ENCODE measurements around the gene CYP46A1.

CYP46A1 gene

DNA sequence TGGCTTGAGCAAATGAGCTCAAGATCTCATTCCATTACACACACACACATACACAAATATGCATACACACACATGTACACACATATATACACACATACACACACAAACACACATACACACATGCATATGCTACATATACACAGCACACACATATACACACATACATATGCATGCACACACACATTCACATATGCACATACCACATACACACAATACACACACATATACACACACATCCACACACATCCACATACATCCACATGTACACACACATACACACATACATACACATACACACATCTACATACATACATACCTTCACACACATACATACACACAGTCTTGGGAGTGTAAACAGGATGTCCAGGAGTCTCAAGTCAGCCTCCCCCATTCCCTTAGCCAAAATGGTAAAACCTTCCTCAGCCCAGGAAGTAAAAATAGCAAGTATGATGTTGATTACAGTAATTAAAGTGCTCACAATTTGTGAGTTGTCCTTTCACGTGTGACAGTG is 26.4 kb upstream of the CYP46A1 start (continued):
- TF ChIP-seq, protein P1, sequence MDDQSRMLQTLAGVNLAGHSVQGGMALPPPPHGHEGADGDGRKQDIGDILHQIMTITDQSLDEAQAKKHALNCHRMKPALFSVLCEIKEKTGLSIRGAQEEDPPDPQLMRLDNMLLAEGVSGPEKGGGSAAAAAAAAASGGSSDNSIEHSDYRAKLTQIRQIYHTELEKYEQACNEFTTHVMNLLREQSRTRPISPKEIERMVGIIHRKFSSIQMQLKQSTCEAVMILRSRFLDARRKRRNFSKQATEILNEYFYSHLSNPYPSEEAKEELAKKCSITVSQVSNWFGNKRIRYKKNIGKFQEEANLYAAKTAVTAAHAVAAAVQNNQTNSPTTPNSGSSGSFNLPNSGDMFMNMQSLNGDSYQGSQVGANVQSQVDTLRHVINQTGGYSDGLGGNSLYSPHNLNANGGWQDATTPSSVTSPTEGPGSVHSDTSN (CRISPR knock-in tag; IDR thresholded peaks at IDR 0.05): no peak
- TF ChIP-seq, protein P2, sequence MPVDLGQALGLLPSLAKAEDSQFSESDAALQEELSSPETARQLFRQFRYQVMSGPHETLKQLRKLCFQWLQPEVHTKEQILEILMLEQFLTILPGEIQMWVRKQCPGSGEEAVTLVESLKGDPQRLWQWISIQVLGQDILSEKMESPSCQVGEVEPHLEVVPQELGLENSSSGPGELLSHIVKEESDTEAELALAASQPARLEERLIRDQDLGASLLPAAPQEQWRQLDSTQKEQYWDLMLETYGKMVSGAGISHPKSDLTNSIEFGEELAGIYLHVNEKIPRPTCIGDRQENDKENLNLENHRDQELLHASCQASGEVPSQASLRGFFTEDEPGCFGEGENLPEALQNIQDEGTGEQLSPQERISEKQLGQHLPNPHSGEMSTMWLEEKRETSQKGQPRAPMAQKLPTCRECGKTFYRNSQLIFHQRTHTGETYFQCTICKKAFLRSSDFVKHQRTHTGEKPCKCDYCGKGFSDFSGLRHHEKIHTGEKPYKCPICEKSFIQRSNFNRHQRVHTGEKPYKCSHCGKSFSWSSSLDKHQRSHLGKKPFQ (tag by site-specific recombination; IDR thresholded peaks at IDR 0.05): no peak
- TF ChIP-seq MYNN (tag by site-specific recombination; IDR thresholded peaks at IDR 0.05; ENCODE audit: borderline replicate concordance) (0 out of 2 replicates have a peak, but pooled peaks have one; percentile 47), ZBTB1 (tag by site-specific recombination; IDR thresholded peaks at IDR 0.05) (no peak), ZNF701 (tag by site-specific recombination; IDR thresholded peaks at IDR 0.05) (no peak; the same call in 1 of the 2 replicates), ZNF423 (tag by site-specific recombination; IDR thresholded peaks at IDR 0.05) (no peak), ZNF133 (tag by site-specific recombination; IDR thresholded peaks at IDR 0.05) (no peak), YY1 (tag by site-specific recombination; IDR thresholded peaks at IDR 0.05) (no peak), ZNF791 (tag by site-specific recombination; IDR thresholded peaks at IDR 0.05) (no peak), ZBTB48 (tag by site-specific recombination; IDR thresholded peaks at IDR 0.05) (peak; percentile 24; the same call in 1 of the 2 replicates), KLF7 (tag by site-specific recombination; IDR thresholded peaks at IDR 0.05; ENCODE audit: borderline replicate concordance) (no peak), ZNF37A (tag by site-specific recombination; IDR thresholded peaks at IDR 0.05) (no peak)
- TF ChIP-seq, protein P3, sequence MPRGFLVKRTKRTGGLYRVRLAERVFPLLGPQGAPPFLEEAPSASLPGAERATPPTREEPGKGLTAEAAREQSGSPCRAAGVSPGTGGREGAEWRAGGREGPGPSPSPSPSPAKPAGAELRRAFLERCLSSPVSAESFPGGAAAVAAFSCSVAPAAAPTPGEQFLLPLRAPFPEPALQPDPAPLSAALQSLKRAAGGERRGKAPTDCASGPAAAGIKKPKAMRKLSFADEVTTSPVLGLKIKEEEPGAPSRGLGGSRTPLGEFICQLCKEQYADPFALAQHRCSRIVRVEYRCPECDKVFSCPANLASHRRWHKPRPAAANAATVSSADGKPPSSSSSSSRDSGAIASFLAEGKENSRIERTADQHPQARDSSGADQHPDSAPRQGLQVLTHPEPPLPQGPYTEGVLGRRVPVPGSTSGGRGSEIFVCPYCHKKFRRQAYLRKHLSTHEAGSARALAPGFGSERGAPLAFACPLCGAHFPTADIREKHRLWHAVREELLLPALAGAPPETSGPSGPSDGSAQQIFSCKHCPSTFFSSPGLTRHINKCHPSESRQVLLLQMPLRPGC (tag by site-specific recombination; IDR thresholded peaks at IDR 0.05): 0 out of 2 replicates have a peak, but pooled peaks have one; percentile 23
- TF ChIP-seq, protein P4, sequence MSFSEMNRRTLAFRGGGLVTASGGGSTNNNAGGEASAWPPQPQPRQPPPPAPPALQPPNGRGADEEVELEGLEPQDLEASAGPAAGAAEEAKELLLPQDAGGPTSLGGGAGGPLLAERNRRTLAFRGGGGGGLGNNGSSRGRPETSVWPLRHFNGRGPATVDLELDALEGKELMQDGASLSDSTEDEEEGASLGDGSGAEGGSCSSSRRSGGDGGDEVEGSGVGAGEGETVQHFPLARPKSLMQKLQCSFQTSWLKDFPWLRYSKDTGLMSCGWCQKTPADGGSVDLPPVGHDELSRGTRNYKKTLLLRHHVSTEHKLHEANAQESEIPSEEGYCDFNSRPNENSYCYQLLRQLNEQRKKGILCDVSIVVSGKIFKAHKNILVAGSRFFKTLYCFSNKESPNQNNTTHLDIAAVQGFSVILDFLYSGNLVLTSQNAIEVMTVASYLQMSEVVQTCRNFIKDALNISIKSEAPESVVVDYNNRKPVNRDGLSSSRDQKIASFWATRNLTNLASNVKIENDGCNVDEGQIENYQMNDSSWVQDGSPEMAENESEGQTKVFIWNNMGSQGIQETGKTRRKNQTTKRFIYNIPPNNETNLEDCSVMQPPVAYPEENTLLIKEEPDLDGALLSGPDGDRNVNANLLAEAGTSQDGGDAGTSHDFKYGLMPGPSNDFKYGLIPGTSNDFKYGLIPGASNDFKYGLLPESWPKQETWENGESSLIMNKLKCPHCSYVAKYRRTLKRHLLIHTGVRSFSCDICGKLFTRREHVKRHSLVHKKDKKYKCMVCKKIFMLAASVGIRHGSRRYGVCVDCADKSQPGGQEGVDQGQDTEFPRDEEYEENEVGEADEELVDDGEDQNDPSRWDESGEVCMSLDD (tag by site-specific recombination; IDR thresholded peaks at IDR 0.05): 0 out of 2 replicates have a peak, but pooled peaks have one; percentile 23
- TF ChIP-seq, protein P5, sequence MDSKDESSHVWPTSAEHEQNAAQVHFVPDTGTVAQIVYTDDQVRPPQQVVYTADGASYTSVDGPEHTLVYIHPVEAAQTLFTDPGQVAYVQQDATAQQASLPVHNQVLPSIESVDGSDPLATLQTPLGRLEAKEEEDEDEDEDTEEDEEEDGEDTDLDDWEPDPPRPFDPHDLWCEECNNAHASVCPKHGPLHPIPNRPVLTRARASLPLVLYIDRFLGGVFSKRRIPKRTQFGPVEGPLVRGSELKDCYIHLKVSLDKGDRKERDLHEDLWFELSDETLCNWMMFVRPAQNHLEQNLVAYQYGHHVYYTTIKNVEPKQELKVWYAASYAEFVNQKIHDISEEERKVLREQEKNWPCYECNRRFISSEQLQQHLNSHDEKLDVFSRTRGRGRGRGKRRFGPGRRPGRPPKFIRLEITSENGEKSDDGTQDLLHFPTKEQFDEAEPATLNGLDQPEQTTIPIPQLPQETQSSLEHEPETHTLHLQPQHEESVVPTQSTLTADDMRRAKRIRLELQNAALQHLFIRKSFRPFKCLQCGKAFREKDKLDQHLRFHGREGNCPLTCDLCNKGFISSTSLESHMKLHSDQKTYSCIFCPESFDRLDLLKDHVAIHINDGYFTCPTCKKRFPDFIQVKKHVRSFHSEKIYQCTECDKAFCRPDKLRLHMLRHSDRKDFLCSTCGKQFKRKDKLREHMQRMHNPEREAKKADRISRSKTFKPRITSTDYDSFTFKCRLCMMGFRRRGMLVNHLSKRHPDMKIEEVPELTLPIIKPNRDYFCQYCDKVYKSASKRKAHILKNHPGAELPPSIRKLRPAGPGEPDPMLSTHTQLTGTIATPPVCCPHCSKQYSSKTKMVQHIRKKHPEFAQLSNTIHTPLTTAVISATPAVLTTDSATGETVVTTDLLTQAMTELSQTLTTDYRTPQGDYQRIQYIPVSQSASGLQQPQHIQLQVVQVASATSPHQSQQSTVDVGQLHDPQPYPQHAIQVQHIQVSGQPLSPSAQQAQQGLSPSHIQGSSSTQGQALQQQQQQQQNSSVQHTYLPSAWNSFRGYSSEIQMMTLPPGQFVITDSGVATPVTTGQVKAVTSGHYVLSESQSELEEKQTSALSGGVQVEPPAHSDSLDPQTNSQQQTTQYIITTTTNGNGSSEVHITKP (tag by site-specific recombination; IDR thresholded peaks at IDR 0.05): peak; percentile 93
